AG04450 (cell line): ENCODE measurements around the gene TNS3. TPM values are rescaled to one million over a fixed set of nuclear protein-coding genes. Genes with fewer than 3 reads are reported as not detected.
"Not testable (repeated sequence)": the region's sequence is repeated elsewhere in the genome, so short reads cannot be mapped to it uniquely, and the experiment has no call there.

Experiments
- CTCF ChIA-PET: fragments of 300-600, 350-600 bp; formaldehyde crosslinking; extraction: SDS; loops from one replicate; lab custom pipeline; 2022; ENCODE audit warnings: antibody characterized with exemption, inconsistent platforms; lab: Charles Lee
- POLR2A ChIA-PET: fragments of 350-600 bp; formaldehyde crosslinking; extraction: SDS; loops from one replicate; lab custom pipeline; 2021; ENCODE audit warnings: antibody characterized with exemption, inconsistent platforms; lab: Yijun Ruan, JAX
- DNase-seq: peaks from one replicate; pipeline ENCODE4 v3.0.0-alpha.2; 2011; ENCODE audit warnings: low read depth, low spot score
- H3K27ac ChIP-seq: one replicate; pipeline ENCODE4 v1.5.1; 2012; ENCODE audit warnings: low read depth, low read length, control low read depth
- H3K27me3 ChIP-seq: one replicate; pipeline ENCODE4 v1.6.0; 2012; ENCODE audit warnings: low read length; ENCODE audit not compliant: control insufficient read depth, insufficient read depth
- H3K4me3 ChIP-seq: 2 replicates; pipeline ENCODE4 v1.5.1; 2011; ENCODE audit warnings: mild to moderate bottlenecking, low read depth, low read length, control low read depth
- H3K9me3 ChIP-seq: 2 replicates; pipeline ENCODE4 v1.5.1; 2012; ENCODE audit warnings: low read length; ENCODE audit not compliant: control insufficient read depth, insufficient read depth
- polyA plus RNA-seq: library from polyadenylated mRNA; depleted of rRNA; stranded (reverse); fragments of >200 nt; gene quantifications from 2 replicates; pipeline ENCODE4 v1.2.3, GENCODE V29; 2011
- TF ChIP-seq, protein P1 (sequence below): IDR thresholded peaks from 2 replicates; pipeline ENCODE4 v1.5.1; 2011; ENCODE audit warnings: low read depth, low read length, control low read depth, inconsistent platforms

TNS3 gene
- polyA plus RNA-seq, 1 experiment: 131 TPM

- TF ChIP-seq, protein P1, sequence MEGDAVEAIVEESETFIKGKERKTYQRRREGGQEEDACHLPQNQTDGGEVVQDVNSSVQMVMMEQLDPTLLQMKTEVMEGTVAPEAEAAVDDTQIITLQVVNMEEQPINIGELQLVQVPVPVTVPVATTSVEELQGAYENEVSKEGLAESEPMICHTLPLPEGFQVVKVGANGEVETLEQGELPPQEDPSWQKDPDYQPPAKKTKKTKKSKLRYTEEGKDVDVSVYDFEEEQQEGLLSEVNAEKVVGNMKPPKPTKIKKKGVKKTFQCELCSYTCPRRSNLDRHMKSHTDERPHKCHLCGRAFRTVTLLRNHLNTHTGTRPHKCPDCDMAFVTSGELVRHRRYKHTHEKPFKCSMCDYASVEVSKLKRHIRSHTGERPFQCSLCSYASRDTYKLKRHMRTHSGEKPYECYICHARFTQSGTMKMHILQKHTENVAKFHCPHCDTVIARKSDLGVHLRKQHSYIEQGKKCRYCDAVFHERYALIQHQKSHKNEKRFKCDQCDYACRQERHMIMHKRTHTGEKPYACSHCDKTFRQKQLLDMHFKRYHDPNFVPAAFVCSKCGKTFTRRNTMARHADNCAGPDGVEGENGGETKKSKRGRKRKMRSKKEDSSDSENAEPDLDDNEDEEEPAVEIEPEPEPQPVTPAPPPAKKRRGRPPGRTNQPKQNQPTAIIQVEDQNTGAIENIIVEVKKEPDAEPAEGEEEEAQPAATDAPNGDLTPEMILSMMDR: no peak
- no peaks in the 10 kb centered on the region for H3K27me3 ChIP-seq
- H3K27ac ChIP-seq: no peak overlapping the region
- ChIA-PET CTCF (no interaction called here), POLR2A (no interaction called here)
- DNase-seq: no peak
- H3K9me3 ChIP-seq: peaks cover 1% of the 10 kb centered on the region; the same call in 1 of the 2 replicates
- H3K4me3 ChIP-seq: no peak overlapping the region
These were observed 319.0 kb downstream of the TNS3 start for GRCh38 chr7:47262881-47263280.

DNA sequence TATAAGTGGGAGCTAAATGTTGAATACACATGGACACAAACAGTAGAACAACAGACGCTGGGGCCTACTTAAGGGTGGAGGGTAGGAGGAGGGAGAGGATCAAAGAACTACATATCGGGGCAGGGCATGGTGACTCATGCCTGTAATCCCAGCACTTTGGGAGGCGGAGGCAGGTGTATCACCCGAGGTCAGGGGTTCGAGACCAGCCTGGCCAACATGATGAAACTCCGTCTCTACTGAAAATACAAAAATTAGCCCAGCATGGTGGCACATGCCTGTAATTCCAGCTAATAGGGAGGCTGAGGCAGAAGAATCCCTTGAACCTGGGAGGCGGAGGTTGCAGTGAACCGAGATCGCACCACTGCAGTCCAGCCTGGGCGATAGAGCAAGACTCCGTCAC, 319.8 kb downstream of the TNS3 start:
- DNase-seq, H3K27ac ChIP-seq, H3K9me3 ChIP-seq, H3K27me3 ChIP-seq, POLR2A ChIA-PET, H3K4me3 ChIP-seq: not testable (repeated sequence)
- CTCF ChIA-PET: interaction anchor here (0.6 to 0.7 kb wide), 2 partner anchors 21 to 557 kb away, joined by 3 to 4 read pairs; no protein-coding TSS in a partner anchor

GRCh38 chr7:47260270-47260669, 321.6 kb downstream of the TNS3 start:
- ChIA-PET POLR2A (no interaction called here), CTCF (interaction anchor here (0.6 kb wide), 1 partner anchor 914 kb away, joined by 3 read pairs; no protein-coding TSS in a partner anchor)
- TF ChIP-seq, protein P1: no peak
- Histone ChIP-seq H3K4me3 (no peak overlapping the region), H3K27me3 (no peaks in the 10 kb centered on the region), H3K9me3 (no peaks in the 10 kb centered on the region), H3K27ac (no peak overlapping the region)
- DNase-seq: no peak

DNA sequence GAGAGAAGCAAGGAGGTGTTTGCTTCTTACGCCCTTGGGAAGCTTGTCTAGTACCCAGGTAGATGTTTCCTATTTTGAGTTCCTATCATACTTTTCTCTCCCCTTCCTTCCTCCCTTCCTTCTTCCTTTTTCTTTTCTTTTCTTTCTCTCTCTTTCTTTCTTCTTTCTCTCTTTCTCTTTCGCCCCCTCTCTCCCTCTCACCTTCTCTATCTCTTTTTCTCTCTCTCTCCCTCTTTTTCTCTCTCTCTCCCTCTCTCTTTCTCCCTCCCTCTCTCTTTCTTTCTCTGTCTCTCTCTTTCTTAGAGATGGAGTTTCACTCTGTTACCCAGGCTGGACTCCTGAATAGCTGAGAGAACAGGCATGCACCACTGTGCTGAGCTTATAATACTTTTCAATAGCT, 322.2 kb downstream of the TNS3 start:
- TF ChIP-seq, protein P1: no peak
- DNase-seq: no peak
- Histone ChIP-seq H3K27ac (no peak overlapping the region), H3K9me3 (no peaks in the 10 kb centered on the region), H3K4me3 (no peak overlapping the region), H3K27me3 (no peaks in the 10 kb centered on the region)
- CTCF ChIA-PET: interaction anchor here (0.6 to 4.9 kb wide), 3 partner anchors 7 to 914 kb away, joined by 3 to 50 read pairs (median 4); no protein-coding TSS in a partner anchor
- POLR2A ChIA-PET: interaction anchor here (0.6 kb wide), 1 partner anchor 66 kb away, joined by 4 read pairs; no protein-coding TSS in a partner anchor

GRCh38 chr7:47258798-47259197, 323.1 kb downstream of the TNS3 start:
- CTCF ChIA-PET: interaction anchor here (0.5 to 4.9 kb wide), 2 partner anchors 8 to 116 kb away, joined by 3 to 50 read pairs; no protein-coding TSS in a partner anchor
- Histone ChIP-seq H3K27ac (no peak overlapping the region), H3K27me3 (no peaks in the 10 kb centered on the region), H3K4me3 (no peak overlapping the region), H3K9me3 (no peaks in the 10 kb centered on the region)
- TF ChIP-seq, protein P1: no peak
- no peak for DNase-seq
- POLR2A ChIA-PET: no interaction called here
